HL-60/S4 treated with phorbol 12-myristate 13-acetate at 8.2 ng/mL for 4 days and 3 days (cell line): ENCODE data around the gene TBCEL.
"Not testable (repeated sequence)": the region's sequence is repeated elsewhere in the genome, so short reads cannot be mapped to it uniquely, and the experiment has no call there.

Experiments used
- in situ Hi-C: fragments of 300-500 bp; cut with MboI; formaldehyde crosslinking; loops from 2 replicates; pipeline ENCODE4 v1.15.0; 2022; ENCODE audit warnings: low sequenced_read_pairs

Gene TBCEL

GRCh38 chr11:121105063-121105480, 81.2 kb downstream of the TBCEL start:
- in situ Hi-C loops, result no loop called here

- in situ Hi-C loops, result no loop called here
Observed at GRCh38 chr11:121105481-121106195, 81.7 kb downstream of the TBCEL start.

- in situ Hi-C loops, result no loop called here
Observed at GRCh38 chr11:121106812-121107211, 82.9 kb downstream of the TBCEL start.

GRCh38 chr11:121108413-121108812, 84.5 kb downstream of the TBCEL start:
- in situ Hi-C loops, result no loop called here

GRCh38 chr11:121109471-121109870, 85.6 kb downstream of the TBCEL start:
- in situ Hi-C loops, result no loop called here

GRCh38 chr11:121109916-121110586, 86.1 kb downstream of the TBCEL start:
- in situ Hi-C loops, result no loop called here

GRCh38 chr11:121110871-121111724, 87.2 kb downstream of the TBCEL start:
- in situ Hi-C loops, result no loop called here

- in situ Hi-C loops, result no loop called here
Observed at GRCh38 chr11:121112498-121113455, 88.9 kb downstream of the TBCEL start.

GRCh38 chr11:121113611-121114010, 89.7 kb downstream of the TBCEL start:
- in situ Hi-C loops, result no loop called here

GRCh38 chr11:121115024-121115423, 91.1 kb downstream of the TBCEL start:
- in situ Hi-C loops, result not testable (repeated sequence)

GRCh38 chr11:121117788-121118187, 93.9 kb downstream of the TBCEL start:
- in situ Hi-C loops, result no loop called here

- in situ Hi-C loops, result no loop called here
Observed at GRCh38 chr11:121119440-121119839, 95.5 kb downstream of the TBCEL start.

GRCh38 chr11:121122328-121122727, 98.4 kb downstream of the TBCEL start:
- in situ Hi-C loops, result no loop called here

- in situ Hi-C loops, result no loop called here
Observed at GRCh38 chr11:121123496-121124069, 99.7 kb downstream of the TBCEL start.

- in situ Hi-C loops, result no loop called here
Observed at GRCh38 chr11:121127809-121128208, 103.9 kb downstream of the TBCEL start.

GRCh38 chr11:121129362-121130340, 105.7 kb downstream of the TBCEL start:
- in situ Hi-C loops, result no loop called here

GRCh38 chr11:121131656-121132055, 107.8 kb downstream of the TBCEL start:
- in situ Hi-C loops, result no loop called here

GRCh38 chr11:121132211-121132976, 108.5 kb downstream of the TBCEL start:
- in situ Hi-C loops, result no loop called here
